OCI-LY3 (cell line): Measurements from ENCODE around the gene GPR85.

ENCODE experiments used
- H2AFZ ChIP-seq: fragments of 200-600, 300-600 bp; shearing (Covaris generic); 2 replicates; pipeline ENCODE4 v1.6.0; 2014; ENCODE audit warnings: antibody characterized with exemption, low read depth, low read length
- H3K27ac ChIP-seq: fragments of 200-600, 300-600 bp; sonication (generic); 2 replicates; pipeline ENCODE4 v1.5.1; 2014; ENCODE audit warnings: mild to moderate bottlenecking, low read length, moderate library complexity, mixed read lengths
- H3K27me3 ChIP-seq: fragments of 200-600, 300-600 bp; sonication (generic); 2 replicates; pipeline ENCODE4 v1.6.1; 2014; ENCODE audit warnings: low read depth, low read length, mixed read lengths
- H3K36me3 ChIP-seq: fragments of 200-600, 300-600 bp; sonication (generic); replicated peaks from 2 replicates; pipeline ENCODE3; 2014; ENCODE audit warnings: low read depth, low read length, mixed read lengths
- H3K4me1 ChIP-seq: fragments of 300-600, 200-600 bp; sonication (generic); 2 replicates; pipeline ENCODE4 v1.6.1; 2014; ENCODE audit warnings: low read length, mixed read lengths
- H3K4me2 ChIP-seq: fragments of 200-600, 300-600 bp; sonication (generic); 2 replicates; pipeline ENCODE4 v1.6.1; 2014; ENCODE audit warnings: low read length, mixed read lengths
- H3K4me3 ChIP-seq: fragments of 300-600, 200-600 bp; sonication (generic); 2 replicates; pipeline ENCODE4 v1.5.1; 2014; ENCODE audit warnings: antibody characterized with exemption, mild to moderate bottlenecking, low read length, moderate library complexity
- H3K79me2 ChIP-seq: fragments of 300-600, 200-600 bp; shearing (Covaris generic); 2 replicates; pipeline ENCODE4 v1.6.1; 2014; ENCODE audit warnings: mild to moderate bottlenecking, low read length, mixed read lengths
- H3K9ac ChIP-seq: fragments of 300-600, 200-600 bp; shearing (Covaris generic); 2 replicates; pipeline ENCODE4 v1.6.0; 2014; ENCODE audit warnings: mild to moderate bottlenecking, low read length, moderate library complexity
- H3K9me3 ChIP-seq: fragments of 200-600, 300-600 bp; shearing (Covaris generic); 2 replicates; pipeline ENCODE4 v1.6.1; 2014; ENCODE audit warnings: low read length, mixed read lengths; ENCODE audit not compliant: insufficient read depth
- H4K20me1 ChIP-seq: fragments of 200-600, 300-600 bp; sonication (generic); 2 replicates; pipeline ENCODE4 v1.6.1; 2016; ENCODE audit warnings: low read length, mixed read lengths; ENCODE audit not compliant: insufficient read depth
- EZH2phosphoT487 ChIP-seq: fragments of 200-600 bp; shearing (Covaris generic); IDR thresholded peaks from 2 replicates; pipeline ENCODE4 v1.6.1; 2018; ENCODE audit warnings: antibody characterized with exemption, mixed run types, low read depth
- TF ChIP-seq, protein P1 (sequence below): fragments of 200-600, 300-600 bp; sonication (generic); IDR thresholded peaks from 2 replicates; pipeline ENCODE4 v1.5.1; 2014; ENCODE audit warnings: antibody characterized with exemption, low read length, low read depth

Gene GPR85

DNA sequence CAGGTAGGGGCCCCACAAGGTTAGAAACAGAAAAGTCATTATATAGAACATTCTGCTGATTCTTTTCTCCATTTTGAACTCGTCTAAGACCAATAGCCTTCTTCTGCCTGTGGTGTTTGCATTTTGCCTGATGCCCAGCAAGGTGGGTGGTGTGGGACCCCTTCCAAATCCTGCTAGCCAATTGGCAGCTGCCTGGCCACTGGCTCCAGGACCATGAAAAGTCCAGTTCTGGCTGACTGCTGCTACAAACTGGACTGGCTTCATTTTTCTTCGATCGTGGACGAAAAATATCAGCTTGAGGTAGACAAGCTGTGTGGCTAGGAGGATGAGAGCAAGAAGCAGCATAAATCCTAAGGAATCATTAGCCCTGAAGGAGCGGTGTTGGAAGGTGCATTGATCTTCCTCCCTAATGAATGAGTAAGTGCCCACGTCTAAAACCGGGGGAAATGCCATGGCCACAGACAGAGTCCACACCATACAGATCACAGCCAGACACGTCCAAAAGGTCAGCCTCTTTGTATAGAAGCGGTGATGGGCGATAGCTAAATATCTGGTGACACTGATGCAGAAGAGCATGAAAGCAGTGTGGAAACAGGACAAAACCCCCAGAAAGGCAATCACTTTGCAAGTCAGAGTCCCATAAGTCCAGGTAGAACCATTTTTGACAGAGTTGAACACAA is 2.7 kb downstream of the GPR85 start:
- H3K36me3 ChIP-seq: no peaks in the 10 kb centered on the region
- H3K27me3 ChIP-seq: no peaks in the 10 kb centered on the region
- H4K20me1 ChIP-seq: no peaks in the 10 kb centered on the region
- H3K79me2 ChIP-seq: no peaks in the 10 kb centered on the region
- H3K9me3 ChIP-seq: no peaks in the 10 kb centered on the region
- no peak overlapping the region for H3K4me3 ChIP-seq
- H3K27ac ChIP-seq: no peak overlapping the region
- H3K9ac ChIP-seq: no peak overlapping the region
- H3K4me2 ChIP-seq: no peak overlapping the region
- TF ChIP-seq, protein P1, sequence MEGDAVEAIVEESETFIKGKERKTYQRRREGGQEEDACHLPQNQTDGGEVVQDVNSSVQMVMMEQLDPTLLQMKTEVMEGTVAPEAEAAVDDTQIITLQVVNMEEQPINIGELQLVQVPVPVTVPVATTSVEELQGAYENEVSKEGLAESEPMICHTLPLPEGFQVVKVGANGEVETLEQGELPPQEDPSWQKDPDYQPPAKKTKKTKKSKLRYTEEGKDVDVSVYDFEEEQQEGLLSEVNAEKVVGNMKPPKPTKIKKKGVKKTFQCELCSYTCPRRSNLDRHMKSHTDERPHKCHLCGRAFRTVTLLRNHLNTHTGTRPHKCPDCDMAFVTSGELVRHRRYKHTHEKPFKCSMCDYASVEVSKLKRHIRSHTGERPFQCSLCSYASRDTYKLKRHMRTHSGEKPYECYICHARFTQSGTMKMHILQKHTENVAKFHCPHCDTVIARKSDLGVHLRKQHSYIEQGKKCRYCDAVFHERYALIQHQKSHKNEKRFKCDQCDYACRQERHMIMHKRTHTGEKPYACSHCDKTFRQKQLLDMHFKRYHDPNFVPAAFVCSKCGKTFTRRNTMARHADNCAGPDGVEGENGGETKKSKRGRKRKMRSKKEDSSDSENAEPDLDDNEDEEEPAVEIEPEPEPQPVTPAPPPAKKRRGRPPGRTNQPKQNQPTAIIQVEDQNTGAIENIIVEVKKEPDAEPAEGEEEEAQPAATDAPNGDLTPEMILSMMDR: no peak
- TF ChIP-seq EZH2phosphoT487: no peak
- no peak overlapping the region for H2AFZ ChIP-seq
- H3K4me1 ChIP-seq: peaks cover 11% of the 10 kb centered on the region

DNA sequence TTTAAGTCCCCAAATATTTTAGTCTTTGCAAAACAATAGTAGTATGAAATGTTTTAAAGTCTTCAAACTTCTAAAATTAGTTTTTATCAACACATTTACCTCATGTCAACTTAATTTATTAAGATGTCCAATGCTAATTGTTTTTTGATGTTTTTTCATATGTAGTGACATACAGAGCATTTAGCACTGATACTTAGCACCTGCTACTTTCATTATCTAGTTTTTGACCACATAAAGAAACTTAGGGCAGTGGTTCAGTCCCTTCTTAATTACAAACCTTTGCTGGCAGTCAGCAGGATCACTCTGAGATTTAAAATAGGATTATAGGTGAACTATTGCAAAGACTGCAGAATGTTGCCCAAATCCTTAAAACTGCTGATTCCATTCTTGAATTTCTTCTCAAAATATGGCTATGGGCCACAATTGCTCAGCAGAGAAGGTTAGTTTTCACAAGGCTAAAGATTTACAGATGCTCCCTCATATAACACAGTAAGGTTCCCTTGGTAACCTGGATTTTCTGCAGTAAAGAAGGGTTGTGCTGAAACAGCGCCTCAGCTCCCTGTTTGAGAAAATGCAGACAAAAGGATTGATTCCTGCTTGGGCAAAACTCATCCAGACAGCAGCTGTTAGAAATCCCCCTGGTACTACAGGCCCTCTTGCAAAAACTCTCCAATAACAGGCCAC is 3.4 kb downstream of the GPR85 start:
- no peak overlapping the region for H3K4me3 ChIP-seq
- H3K27me3 ChIP-seq: no peaks in the 10 kb centered on the region
- no peaks in the 10 kb centered on the region for H3K9me3 ChIP-seq
- H3K4me1 ChIP-seq: peaks cover 11% of the 10 kb centered on the region
- no peak overlapping the region for H2AFZ ChIP-seq
- H3K9ac ChIP-seq: no peak overlapping the region
- H3K27ac ChIP-seq: no peak overlapping the region
- H3K4me2 ChIP-seq: no peak overlapping the region
- no peaks in the 10 kb centered on the region for H3K36me3 ChIP-seq
- H3K79me2 ChIP-seq: no peaks in the 10 kb centered on the region
- H4K20me1 ChIP-seq: no peaks in the 10 kb centered on the region
- TF ChIP-seq, protein P1: no peak
- no peak for TF ChIP-seq EZH2phosphoT487

DNA sequence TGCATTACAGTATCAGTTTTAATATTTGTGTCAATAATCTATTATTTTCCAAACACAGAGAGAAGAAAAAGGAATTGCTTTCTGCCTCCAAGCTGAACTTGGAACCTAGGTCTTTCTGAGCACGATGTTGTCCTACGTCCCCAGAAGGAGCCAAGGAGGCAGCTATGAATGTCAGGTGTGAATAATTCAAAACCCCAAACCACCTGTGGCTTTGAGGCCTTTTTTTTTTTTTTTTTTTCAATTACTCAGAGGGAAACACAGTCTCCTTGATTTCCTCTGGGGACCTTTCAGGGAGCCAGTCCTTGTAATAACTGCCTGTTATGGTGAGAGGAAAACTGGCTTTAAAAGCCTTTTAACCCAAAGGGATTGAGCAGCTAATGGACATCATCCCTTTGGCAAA is 8.3 kb downstream of the GPR85 start:
- Histone ChIP-seq H3K9ac (no peak overlapping the region), H3K27ac (no peak overlapping the region), H3K9me3 (no peaks in the 10 kb centered on the region), H3K36me3 (no peaks in the 10 kb centered on the region), H3K79me2 (no peaks in the 10 kb centered on the region), H3K4me3 (no peak overlapping the region), H4K20me1 (no peaks in the 10 kb centered on the region), H2AFZ (no peak overlapping the region), H3K27me3 (no peaks in the 10 kb centered on the region), H3K4me2 (no peak overlapping the region), H3K4me1 (no peaks in the 10 kb centered on the region)
- no peak for TF ChIP-seq EZH2phosphoT487
- TF ChIP-seq, protein P1: no peak

DNA sequence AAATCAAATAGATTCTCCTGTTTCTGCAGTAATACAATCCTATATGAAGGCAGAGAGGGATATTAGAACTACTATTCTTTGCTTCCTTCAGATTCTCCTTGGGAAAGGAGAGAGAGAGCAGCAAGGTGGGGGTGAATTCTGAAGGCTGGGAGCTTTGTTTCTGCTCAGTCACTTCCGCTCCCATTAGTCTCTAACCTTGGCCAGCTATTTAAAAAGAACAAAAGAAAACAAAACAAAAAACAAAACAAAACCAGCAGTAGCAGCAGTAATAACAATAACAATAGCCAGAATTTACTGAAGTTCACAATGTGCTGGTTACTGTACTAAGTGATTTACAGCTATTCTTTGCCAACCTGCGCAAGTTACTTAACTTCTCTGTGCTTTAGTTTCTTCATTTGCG is 9.9 kb downstream of the GPR85 start:
- no peak overlapping the region for H3K27ac ChIP-seq

More for the DNA sequence above, 9.9 kb downstream of the GPR85 start:
- Histone ChIP-seq H3K27me3 (no peaks in the 10 kb centered on the region), H3K9me3 (no peaks in the 10 kb centered on the region), H3K4me3 (no peak overlapping the region), H3K4me2 (no peak overlapping the region), H3K36me3 (no peaks in the 10 kb centered on the region), H4K20me1 (no peaks in the 10 kb centered on the region), H2AFZ (no peak overlapping the region), H3K9ac (no peak overlapping the region), H3K4me1 (no peaks in the 10 kb centered on the region), H3K79me2 (no peaks in the 10 kb centered on the region)
- TF ChIP-seq, protein P1: no peak
- no peak for TF ChIP-seq EZH2phosphoT487
